SH-SY5Y (cell line): Measurements from ENCODE around the gene HARBI1.

Source experiments
- GATA2 ChIP-seq: IDR thresholded peaks from 2 replicates; pipeline ENCODE4 v1.6.1; 2011; ENCODE audit warnings: mild to moderate bottlenecking, low read depth, low read length
- GATA3 ChIP-seq: IDR thresholded peaks from 2 replicates; pipeline ENCODE4 v1.6.1; 2011; ENCODE audit warnings: low read depth, mild to moderate bottlenecking, low read length, moderate library complexity

GRCh38 chr11:46633291-46634217, 16.5 kb upstream of the HARBI1 start:
- TF ChIP-seq GATA3 (no peak), GATA2 (no peak)
